Activated naive CD4-positive, alpha-beta T cell treated with anti-CD3 and anti-CD28 coated beads, Interleukin-2, amount 10 ng/mL, durations not matched to agents 7 days and 5 days (primary cell): ENCODE results near the gene TMA7B.

Experiments used
- CTCF ChIA-PET: fragments of 350-600 bp; sonication (Branson Sonifier 250); formaldehyde crosslinking; loops from one replicate; lab custom pipeline; 2021; ENCODE audit warnings: antibody characterized with exemption; lab: Charles Lee
- DNase-seq: peaks from one replicate; pipeline ENCODE4 v3.0.0-alpha.2; 2020
- H3K27ac Mint-ChIP-seq: one replicate; pipeline ENCODE4 v1.8.0; 2021; ENCODE audit warnings: mild to moderate bottlenecking, moderate library complexity, mixed read lengths
- H3K27me3 Mint-ChIP-seq: one replicate; pipeline ENCODE4 v1.8.0; 2021; ENCODE audit warnings: mild to moderate bottlenecking, mixed read lengths
- H3K36me3 Mint-ChIP-seq: one replicate; pipeline ENCODE4 v1.8.0; 2021; ENCODE audit warnings: mixed read lengths
- H3K4me1 Mint-ChIP-seq: one replicate; pipeline ENCODE4 v1.8.0; 2021; ENCODE audit warnings: mixed read lengths
- H3K4me3 Mint-ChIP-seq: one replicate; pipeline ENCODE4 v1.8.0; 2021; ENCODE audit warnings: mild to moderate bottlenecking, moderate library complexity, mixed read lengths
- H3K9me3 Mint-ChIP-seq: one replicate; pipeline ENCODE4 v1.8.0; 2021; ENCODE audit warnings: mixed read lengths

The TMA7B gene

DNA sequence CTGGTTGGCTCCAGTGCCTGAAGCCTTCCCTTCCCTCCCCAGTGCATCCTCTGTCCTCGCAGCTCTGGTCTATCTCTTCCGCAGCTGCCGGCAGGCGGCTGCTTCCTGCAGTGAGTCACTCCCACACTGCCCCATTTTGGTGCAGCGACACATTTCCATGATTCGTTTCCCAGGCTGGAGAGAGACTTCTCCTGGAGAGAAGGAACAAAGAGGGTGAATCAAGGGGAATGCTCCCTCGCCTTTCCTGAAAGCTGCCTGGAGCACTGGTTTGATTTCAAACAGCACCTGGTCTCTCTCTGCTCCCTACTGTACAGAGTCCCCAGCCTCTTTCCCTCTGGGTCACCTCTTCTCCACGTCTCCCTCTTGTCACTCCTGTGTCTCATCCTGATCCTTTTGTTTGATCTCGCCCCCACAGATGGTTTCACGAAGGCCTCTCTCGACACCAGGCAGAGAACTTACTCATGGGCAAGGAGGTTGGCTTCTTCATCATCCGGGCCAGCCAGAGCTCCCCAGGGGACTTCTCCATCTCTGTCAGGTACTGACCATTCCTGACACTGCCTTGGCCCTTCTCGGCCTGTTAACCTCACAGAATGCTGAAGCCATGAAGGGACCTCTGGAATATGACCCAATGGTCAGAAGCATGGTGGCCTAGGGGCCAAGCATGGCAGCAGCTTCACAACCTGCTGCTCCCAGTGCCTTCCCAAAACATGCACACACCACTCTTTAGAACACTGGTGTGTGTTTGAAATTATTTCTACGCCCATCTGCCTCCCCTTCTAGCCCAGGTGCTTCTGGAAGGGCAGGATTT, at the start of gene TMA7B:
TMA7B (plus strand) TSS at position 758 of the 808 bp plus-strand sequence. CDS start 3,978 bp downstream, outside the sequence.
- peaks cover 81% of the 10 kb centered on the region for H3K36me3 Mint-ChIP-seq
- peaks cover 80% of the 10 kb centered on the region for H3K4me1 Mint-ChIP-seq
- CTCF ChIA-PET: interaction anchor here (1.1 kb wide), 1 partner anchor 34 kb away, joined by 3 read pairs; no protein-coding TSS in a partner anchor
- peak within 1 kb of the TSS; percentile 78 for H3K27ac Mint-ChIP-seq
- H3K4me3 Mint-ChIP-seq: no peak within 1 kb of the TSS
- no peaks in the 10 kb centered on the region for H3K27me3 Mint-ChIP-seq
- no peaks in the 10 kb centered on the region for H3K9me3 Mint-ChIP-seq
- peak; percentile 59 for DNase-seq

GRCh38 chr22:39910876-39911613, 49.2 kb upstream of the TMA7B start:
- Mint-ChIP-seq H3K36me3 (peaks cover 45% of the 10 kb centered on the region), H3K27ac (peak overlapping the region; percentile 84), H3K27me3 (no peaks in the 10 kb centered on the region), H3K4me1 (peaks cover 94% of the 10 kb centered on the region), H3K4me3 (peak overlapping the region; percentile 69), H3K9me3 (no peaks in the 10 kb centered on the region)
- DNase-seq: peak; percentile 26
- CTCF ChIA-PET: interaction anchor here (0.8 to 2.4 kb wide), 6 partner anchors 10 to 22 kb away, joined by 3 to 7 read pairs (median 4); no protein-coding TSS in a partner anchor

DNA sequence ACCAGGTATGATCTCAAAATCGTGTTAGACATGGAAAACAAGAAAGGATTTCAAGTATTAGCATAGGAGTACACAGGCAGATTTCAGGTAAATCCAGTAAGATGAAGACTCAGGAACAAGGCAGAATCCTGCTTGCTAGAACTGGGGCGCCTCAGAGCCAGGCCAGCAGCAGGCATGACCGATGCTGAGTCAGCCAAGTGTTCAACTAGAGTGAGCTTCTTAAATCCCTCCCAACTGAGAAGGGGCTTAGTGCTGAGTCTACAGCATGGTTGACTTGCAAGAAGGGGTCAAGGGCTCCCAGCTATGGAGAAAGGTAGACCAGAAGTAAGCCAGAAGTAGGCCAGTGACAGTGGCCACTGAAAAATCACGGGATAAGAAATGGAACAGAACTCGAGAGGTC, 46.9 kb upstream of the TMA7B start:
- peak overlapping the region; percentile 52 for H3K4me3 Mint-ChIP-seq

GRCh38 chr22:39913886-39914285, 46.3 kb upstream of the TMA7B start:
- Mint-ChIP-seq H3K27me3 (no peaks in the 10 kb centered on the region), H3K27ac (peak overlapping the region; percentile 87), H3K4me1 (peaks cover 97% of the 10 kb centered on the region), H3K9me3 (no peaks in the 10 kb centered on the region), H3K4me3 (peak overlapping the region; percentile 10), H3K36me3 (peaks cover 56% of the 10 kb centered on the region)
- CTCF ChIA-PET: no interaction called here
- DNase-seq: no peak

More for the DNA sequence above, 46.9 kb upstream of the TMA7B start:
- peaks cover 59% of the 10 kb centered on the region for H3K36me3 Mint-ChIP-seq
- H3K4me1 Mint-ChIP-seq: peaks cover 97% of the 10 kb centered on the region
- peak overlapping the region; percentile 77 for H3K27ac Mint-ChIP-seq
- no peak for DNase-seq
- no peaks in the 10 kb centered on the region for H3K27me3 Mint-ChIP-seq
- CTCF ChIA-PET: interaction anchor here (0.5 to 2.4 kb wide), 3 partner anchors 10 to 21 kb away, joined by 3 to 7 read pairs (median 3); no protein-coding TSS in a partner anchor
- no peaks in the 10 kb centered on the region for H3K9me3 Mint-ChIP-seq

DNA sequence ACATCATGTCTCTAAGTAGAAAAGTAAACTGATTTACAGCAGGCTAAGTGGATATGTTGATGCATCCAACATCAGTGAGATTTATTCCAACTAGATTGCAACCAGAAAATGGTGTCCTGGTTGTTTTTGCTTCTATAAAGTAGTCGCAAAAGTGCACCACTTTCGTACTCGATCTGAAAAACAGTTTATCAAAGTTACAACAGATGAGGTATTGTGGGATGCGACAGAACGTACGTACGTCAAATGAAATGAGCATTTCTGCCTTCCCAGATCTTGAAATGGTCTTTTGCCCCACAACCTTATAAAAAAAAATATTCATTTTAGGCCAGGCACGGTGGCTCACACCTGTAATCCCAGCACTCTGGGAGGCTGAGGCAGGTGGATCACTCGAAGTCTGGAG, 45.6 kb upstream of the TMA7B start:
- no peak for DNase-seq
- Mint-ChIP-seq H3K27ac (peak overlapping the region; percentile 87), H3K4me3 (peak overlapping the region; percentile 25), H3K4me1 (peaks cover 94% of the 10 kb centered on the region), H3K9me3 (no peaks in the 10 kb centered on the region), H3K27me3 (no peaks in the 10 kb centered on the region), H3K36me3 (peaks cover 54% of the 10 kb centered on the region)
- CTCF ChIA-PET: no interaction called here

DNA sequence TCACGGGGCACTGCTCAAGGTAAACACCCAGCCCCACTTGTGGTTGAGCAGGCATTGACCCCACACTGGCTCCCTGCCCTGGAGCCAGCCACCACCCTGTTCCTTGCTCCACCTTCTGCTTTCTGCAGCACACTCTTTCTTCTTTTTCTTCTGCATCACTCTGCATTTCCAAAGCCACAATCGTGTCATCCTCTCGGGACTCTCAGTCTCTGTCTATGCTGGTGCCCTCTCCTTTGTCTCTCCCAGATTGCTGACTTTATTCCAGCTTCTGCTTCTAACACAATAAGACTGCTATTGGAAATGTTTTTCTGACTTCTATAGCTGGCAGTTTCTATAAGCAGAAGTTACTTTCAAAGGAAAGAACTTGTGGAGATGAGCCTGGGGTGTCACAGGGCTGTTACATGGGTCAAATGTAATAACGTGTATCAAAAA, 44.9 kb upstream of the TMA7B start:
- H3K27me3 Mint-ChIP-seq: no peaks in the 10 kb centered on the region
- CTCF ChIA-PET: interaction anchor here (0.9 to 3.3 kb wide), 2 partner anchors 9 to 18 kb away, joined by 3 to 10 read pairs; no protein-coding TSS in a partner anchor
- H3K4me1 Mint-ChIP-seq: peaks cover 94% of the 10 kb centered on the region
- peak overlapping the region; percentile 87 for H3K27ac Mint-ChIP-seq
- H3K4me3 Mint-ChIP-seq: peak overlapping the region; percentile 46
- DNase-seq: no peak
- H3K9me3 Mint-ChIP-seq: no peaks in the 10 kb centered on the region
- H3K36me3 Mint-ChIP-seq: peaks cover 56% of the 10 kb centered on the region

DNA sequence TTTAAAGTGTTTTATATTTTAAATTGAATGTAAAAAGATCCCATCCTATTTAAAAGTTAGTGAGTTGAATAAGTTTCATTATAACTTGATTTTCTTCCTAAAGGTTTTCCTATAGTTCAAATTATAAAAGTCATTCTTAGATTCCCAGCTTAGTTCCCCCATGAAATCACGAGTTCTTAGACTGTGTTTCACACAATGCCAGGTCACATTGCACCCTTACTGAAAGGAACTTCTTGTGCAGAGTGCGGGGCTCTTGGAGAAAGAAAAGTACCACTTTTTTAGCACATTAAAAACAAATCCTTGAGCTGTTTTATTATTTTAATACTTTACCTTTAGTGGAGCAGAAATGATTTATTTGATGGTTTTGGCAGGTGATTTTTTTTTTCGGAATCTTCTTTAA, 43.7 kb upstream of the TMA7B start:
- no peaks in the 10 kb centered on the region for H3K9me3 Mint-ChIP-seq
- peaks cover 52% of the 10 kb centered on the region for H3K36me3 Mint-ChIP-seq
- peaks cover 94% of the 10 kb centered on the region for H3K4me1 Mint-ChIP-seq
- H3K27ac Mint-ChIP-seq: peak overlapping the region; percentile 87
- no peaks in the 10 kb centered on the region for H3K27me3 Mint-ChIP-seq
- no peak overlapping the region for H3K4me3 Mint-ChIP-seq
- no peak for DNase-seq
- CTCF ChIA-PET: interaction anchor here (0.8 to 3.3 kb wide), 6 partner anchors 10 to 108 kb away, joined by 3 to 10 read pairs (median 3); no protein-coding TSS in a partner anchor

DNA sequence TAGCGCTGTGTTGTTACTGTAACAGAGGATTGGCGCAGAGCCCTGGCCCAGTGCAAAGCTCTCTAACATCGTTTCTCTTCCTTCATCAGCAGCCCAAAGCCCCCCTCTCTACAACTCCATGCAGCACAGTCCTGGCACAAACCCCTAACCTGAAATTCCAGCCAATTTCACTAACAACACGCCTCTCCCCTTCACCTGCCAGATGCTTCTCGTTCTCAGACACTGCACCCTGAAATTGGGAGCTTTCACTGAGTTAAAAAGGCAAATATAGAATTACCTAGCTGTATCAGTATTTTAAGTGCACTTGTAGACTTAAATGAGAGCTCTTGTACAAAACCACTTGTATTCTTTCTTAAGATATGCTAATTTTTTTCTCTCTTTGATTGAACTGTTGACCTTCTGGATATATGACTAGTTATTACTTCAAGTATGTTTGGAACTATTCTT, 43.0 kb upstream of the TMA7B start:
- Mint-ChIP-seq H3K27me3 (no peaks in the 10 kb centered on the region), H3K27ac (peak overlapping the region; percentile 87), H3K4me1 (peaks cover 93% of the 10 kb centered on the region), H3K36me3 (peaks cover 53% of the 10 kb centered on the region), H3K9me3 (no peaks in the 10 kb centered on the region), H3K4me3 (peak overlapping the region; percentile 64)
- DNase-seq: no peak
- CTCF ChIA-PET: interaction anchor here (0.8 to 3.3 kb wide), 5 partner anchors 9 to 26 kb away, joined by 3 to 10 read pairs (median 7); no protein-coding TSS in a partner anchor

DNA sequence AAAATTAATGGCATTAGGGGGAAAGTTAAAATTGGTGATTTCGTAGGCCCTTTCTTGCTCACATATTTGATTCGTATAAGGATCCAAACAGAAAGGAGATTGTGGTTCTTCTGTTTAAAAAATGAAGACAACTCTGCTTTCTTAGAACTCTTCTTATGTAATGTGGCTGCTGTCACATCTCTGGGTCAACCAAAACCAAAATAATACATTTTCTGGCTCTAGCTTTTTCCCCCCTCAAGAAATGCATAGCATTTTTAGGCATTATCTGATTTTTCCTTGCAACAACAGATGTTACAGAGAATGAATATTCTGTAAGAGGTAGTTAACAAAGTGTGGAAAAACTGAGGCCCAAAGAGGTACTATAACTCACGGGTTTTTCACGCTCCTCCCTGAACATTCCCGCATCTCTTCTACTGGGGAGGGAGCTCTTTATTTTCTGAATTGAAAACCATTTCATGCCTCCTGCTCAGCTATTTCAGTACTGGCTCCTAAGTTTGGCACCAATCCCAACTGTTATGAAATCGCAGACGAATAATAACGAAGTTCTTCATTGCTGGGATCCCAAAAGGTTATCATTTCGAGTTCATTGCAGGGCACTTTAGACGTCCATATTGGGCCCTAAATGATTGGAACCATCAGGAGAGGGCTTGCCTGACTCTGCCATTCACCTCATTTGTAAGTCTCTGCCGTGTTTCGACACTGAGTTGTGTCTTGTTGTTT, 42.3 kb upstream of the TMA7B start:
- no peaks in the 10 kb centered on the region for H3K27me3 Mint-ChIP-seq
- CTCF ChIA-PET: interaction anchor here (1.5 to 3.3 kb wide), 3 partner anchors 8 to 15 kb away, joined by 7 to 10 read pairs (median 8); no protein-coding TSS in a partner anchor
- H3K27ac Mint-ChIP-seq: peak overlapping the region; percentile 87
- peaks cover 54% of the 10 kb centered on the region for H3K36me3 Mint-ChIP-seq
- H3K9me3 Mint-ChIP-seq: no peaks in the 10 kb centered on the region
- H3K4me3 Mint-ChIP-seq: peak overlapping the region; percentile 64
- DNase-seq: no peak
- peaks cover 94% of the 10 kb centered on the region for H3K4me1 Mint-ChIP-seq

DNA sequence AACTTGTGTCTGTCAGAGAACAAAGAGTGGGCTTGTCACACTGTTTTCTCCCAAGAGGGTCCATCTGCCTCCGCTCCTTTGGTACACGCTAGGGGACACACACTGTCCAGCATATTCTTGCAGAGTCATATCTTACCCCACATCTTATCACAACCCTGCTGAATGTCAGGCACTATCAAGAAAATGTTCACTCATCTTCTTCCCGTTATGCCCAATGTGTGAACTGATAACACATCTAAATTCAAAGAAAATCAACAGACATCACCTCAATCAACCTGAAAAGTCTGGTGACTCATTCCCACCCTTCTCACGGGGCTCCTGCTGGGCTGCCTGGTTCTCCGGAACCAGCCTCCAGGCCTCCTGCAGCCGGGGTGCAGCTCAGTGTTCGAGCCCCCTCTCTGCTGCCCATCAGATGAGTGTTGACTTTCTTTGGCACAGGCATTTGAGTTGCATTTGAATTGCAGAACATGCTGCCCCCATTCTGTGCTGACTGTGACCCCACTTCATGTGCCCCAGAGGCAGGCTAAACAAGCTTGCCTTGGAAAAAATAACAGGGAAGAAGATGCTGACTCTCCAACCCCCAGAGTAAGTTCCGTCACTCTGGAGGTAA, 40.0 kb upstream of the TMA7B start:
- CTCF ChIA-PET: interaction anchor here (1.2 to 3.4 kb wide), 6 partner anchors 9 to 105 kb away, joined by 3 to 17 read pairs (median 7); no protein-coding TSS in a partner anchor
- H3K27ac Mint-ChIP-seq: peak overlapping the region; percentile 97

GRCh38 chr22:39923696-39924095, 36.5 kb upstream of the TMA7B start:
- CTCF ChIA-PET: interaction anchor here (0.9 to 1.4 kb wide), 3 partner anchors 8 to 12 kb away, joined by 3 read pairs; no protein-coding TSS in a partner anchor
- Mint-ChIP-seq H3K27ac (peak overlapping the region; percentile 25), H3K9me3 (no peaks in the 10 kb centered on the region), H3K4me1 (peaks cover 75% of the 10 kb centered on the region), H3K36me3 (peaks cover 49% of the 10 kb centered on the region), H3K27me3 (no peaks in the 10 kb centered on the region), H3K4me3 (peak overlapping the region; percentile 3)
- DNase-seq: no peak

More for the DNA sequence above, 40.0 kb upstream of the TMA7B start:
- no peaks in the 10 kb centered on the region for H3K27me3 Mint-ChIP-seq
- H3K4me3 Mint-ChIP-seq: peak overlapping the region; percentile 71
- peaks cover 95% of the 10 kb centered on the region for H3K4me1 Mint-ChIP-seq
- peaks cover 59% of the 10 kb centered on the region for H3K36me3 Mint-ChIP-seq
- DNase-seq: peak; percentile 60
- H3K9me3 Mint-ChIP-seq: no peaks in the 10 kb centered on the region

DNA sequence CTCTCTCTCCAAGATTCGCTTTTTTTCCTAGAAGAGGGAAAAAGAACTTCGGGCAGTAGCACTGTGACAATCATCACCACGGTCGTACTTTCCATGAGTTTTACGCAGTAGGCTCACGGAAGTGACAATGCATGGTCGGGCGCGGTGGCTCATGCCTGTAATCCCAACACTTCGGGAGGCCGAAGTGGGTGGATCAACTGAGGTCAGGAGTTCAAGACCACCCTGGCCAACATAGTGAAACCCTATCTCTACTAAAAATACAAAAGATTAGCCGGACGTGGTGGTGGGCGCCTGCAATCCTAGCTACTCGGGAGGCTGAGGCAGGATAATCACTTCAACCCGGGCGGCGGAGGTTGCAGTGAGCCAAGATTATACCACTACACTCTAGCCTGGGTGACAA, 35.9 kb upstream of the TMA7B start:
- CTCF ChIA-PET: interaction anchor here (0.9 to 1.4 kb wide), 3 partner anchors 8 to 13 kb away, joined by 3 read pairs; no protein-coding TSS in a partner anchor

GRCh38 chr22:39925273-39925672, 34.9 kb upstream of the TMA7B start:
- H3K27me3 Mint-ChIP-seq: no peaks in the 10 kb centered on the region
- DNase-seq: no peak
- H3K27ac Mint-ChIP-seq: no peak overlapping the region
- CTCF ChIA-PET: interaction anchor here (0.9 to 1.8 kb wide), 3 partner anchors 7 to 19 kb away, joined by 3 to 7 read pairs (median 3); no protein-coding TSS in a partner anchor
- no peak overlapping the region for H3K4me3 Mint-ChIP-seq
- no peaks in the 10 kb centered on the region for H3K9me3 Mint-ChIP-seq
- peaks cover 61% of the 10 kb centered on the region for H3K4me1 Mint-ChIP-seq
- H3K36me3 Mint-ChIP-seq: peaks cover 39% of the 10 kb centered on the region

More for the DNA sequence above, 35.9 kb upstream of the TMA7B start:
- H3K36me3 Mint-ChIP-seq: peaks cover 49% of the 10 kb centered on the region
- no peak for DNase-seq
- no peaks in the 10 kb centered on the region for H3K9me3 Mint-ChIP-seq
- peak overlapping the region; percentile 3 for H3K4me3 Mint-ChIP-seq
- H3K4me1 Mint-ChIP-seq: peaks cover 71% of the 10 kb centered on the region
- H3K27ac Mint-ChIP-seq: no peak overlapping the region
- H3K27me3 Mint-ChIP-seq: no peaks in the 10 kb centered on the region
